GM19351 (cell line): ENCODE data around the gene LDLRAD3.
"Not testable (repeated sequence)": the region's sequence is repeated elsewhere in the genome, so short reads cannot be mapped to it uniquely, and the experiment has no call there.

Experiments used
- ATAC-seq: cut with Tn5 transposase; IDR thresholded peaks from one replicate; pipeline ENCODE4 v1.9.1; 2021; ENCODE audit warnings: mild to moderate bottlenecking, moderate library complexity; ENCODE audit not compliant: unreplicated experiment

The LDLRAD3 gene

DNA sequence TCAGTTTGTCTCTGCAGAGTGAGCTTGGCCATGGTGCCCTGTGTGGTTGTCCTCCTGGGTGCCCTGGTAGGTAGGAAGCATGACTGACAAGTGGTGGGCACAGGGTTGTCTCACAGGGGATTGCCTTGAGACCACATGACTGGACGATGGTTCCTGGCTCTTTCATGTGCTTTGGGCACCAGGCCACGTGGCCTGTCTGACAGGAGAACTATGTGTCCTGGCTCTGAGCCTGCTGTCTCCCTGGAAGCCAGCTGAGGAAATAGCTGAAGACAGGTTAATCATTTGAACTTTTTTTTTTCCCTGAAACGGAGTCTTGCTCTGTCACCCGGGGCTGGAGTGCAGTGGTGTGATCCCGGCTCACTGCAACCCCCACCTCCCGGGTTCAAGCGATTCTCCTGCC is 93.2 kb downstream of the LDLRAD3 start:
- no peak for ATAC-seq

DNA sequence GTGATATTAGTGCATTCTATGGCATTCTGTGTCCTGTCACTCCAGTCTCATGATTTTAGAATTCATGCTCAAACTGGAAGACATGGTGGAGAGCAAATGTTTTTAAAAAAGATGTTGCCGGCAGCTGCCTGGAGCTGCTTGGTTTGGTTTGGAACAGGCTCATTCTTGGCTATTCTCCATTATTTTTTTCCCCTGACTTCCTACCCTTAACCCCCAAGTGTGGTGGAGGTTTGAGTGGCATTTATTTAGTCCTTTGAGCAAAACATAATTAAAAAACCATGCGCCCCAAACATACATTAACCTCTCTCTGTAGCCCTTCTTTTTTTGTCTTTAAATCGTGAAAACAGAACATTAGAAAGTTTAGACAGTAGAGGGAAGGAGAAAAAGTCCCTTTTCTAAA is 94.7 kb downstream of the LDLRAD3 start:
- ATAC-seq, result no peak

GRCh38 chr11:36039471-36039870 is 95.6 kb downstream of the LDLRAD3 start:
- no peak for ATAC-seq

GRCh38 chr11:36041988-36042611 is 98.2 kb downstream of the LDLRAD3 start:
- no peak for ATAC-seq

GRCh38 chr11:36044636-36045035 is 100.8 kb downstream of the LDLRAD3 start:
- ATAC-seq, result no peak

DNA sequence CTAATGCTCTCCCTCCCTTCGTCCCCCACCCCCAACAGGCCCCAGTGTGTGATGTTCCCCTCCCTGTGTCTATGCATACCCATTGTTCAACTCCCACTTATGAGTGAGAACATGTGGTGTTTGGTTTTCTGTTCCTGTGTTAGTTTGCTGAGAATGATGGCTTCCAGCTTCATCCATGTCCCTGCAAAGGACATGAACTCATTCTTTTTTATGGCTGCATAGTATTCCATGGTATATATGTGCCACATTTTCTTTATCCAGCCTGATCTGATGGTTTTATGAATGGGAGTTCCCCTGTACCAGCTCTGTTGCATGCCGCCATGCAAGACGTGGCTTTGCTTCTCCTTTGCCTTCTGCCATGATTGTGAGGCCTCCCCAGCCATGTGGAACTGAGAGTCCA is 102.1 kb downstream of the LDLRAD3 start:
- not testable (repeated sequence) for ATAC-seq

- ATAC-seq, result no peak
Measured at GRCh38 chr11:36046932-36047331, 103.1 kb downstream of the LDLRAD3 start.

GRCh38 chr11:36047344-36047743 is 103.5 kb downstream of the LDLRAD3 start:
- ATAC-seq, result no peak

DNA sequence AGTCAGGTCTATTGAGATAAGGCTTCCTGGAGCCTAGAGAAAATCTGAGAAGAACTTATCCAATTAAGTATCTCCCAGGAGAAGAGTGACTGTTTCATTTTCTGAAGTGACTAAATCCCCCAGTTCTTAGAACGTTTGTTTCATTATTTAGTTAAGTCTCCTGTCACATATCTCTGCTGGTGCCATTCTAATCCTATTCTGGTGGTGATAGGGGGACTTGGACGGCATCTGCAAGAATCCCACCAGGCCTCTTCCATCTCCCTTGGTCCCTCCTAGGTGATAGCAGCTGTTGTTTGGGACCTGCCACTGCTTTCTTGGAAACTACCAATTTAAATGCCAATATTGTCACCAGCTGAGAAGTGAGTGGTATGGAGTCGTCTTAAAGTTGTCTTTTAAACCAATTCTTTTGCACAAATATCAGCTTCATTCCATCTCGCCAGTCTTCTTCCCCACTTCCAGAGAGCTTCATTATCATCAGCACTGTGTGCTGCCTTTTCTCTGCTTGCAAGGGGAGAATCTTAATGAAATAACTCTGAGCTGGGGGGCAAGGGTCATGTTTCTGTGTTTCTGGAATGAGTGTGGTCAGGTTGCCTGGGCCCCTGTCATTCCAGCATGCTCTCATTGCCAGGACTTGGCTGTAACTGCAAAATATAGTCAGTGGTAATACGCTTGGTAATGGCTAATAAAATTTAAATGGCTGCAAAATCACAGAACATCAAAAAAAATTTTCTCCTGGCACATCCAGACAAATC is 104.8 kb downstream of the LDLRAD3 start:
- no peak for ATAC-seq

- ATAC-seq, result no peak
Measured at GRCh38 chr11:36051235-36052144, 107.6 kb downstream of the LDLRAD3 start.

DNA sequence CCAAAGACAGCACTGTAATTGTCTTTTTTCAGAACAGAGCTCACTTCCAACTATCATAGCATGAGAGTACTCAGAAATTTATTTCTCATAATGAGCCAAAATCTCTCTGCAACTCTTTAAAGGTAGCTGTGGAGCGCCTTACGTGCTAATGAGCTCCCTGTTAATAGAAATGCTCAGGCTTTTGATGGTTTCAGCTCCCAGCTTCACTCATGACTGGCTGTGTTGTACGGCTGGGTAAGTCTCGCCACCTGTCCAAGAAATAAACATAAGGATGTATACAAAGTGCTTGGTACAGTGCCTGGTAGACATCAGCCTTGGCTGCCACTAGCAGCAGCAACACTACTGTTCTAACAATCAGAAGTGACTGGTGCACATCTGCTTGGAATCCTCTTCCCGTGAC is 109.4 kb downstream of the LDLRAD3 start:
- ATAC-seq, result no peak

DNA sequence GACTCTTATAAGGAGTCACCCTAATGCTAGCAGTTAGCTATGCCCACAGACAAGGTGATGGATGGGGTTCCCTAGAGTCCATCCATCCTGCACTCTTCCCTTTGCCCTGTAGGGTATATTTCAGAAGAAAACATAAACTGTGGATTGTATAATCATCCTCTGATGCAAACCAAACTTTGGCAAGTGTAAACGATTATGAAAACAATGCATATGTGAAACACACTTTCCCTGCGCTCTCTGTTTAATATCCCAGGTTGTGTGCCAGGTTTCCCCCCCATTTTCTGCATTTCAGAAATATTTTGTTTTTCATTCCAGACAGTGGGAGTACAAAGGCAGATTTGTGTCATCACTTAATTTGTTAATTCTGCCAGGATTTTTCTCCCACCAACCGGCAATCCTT is 110.0 kb downstream of the LDLRAD3 start:
- ATAC-seq, result no peak

DNA sequence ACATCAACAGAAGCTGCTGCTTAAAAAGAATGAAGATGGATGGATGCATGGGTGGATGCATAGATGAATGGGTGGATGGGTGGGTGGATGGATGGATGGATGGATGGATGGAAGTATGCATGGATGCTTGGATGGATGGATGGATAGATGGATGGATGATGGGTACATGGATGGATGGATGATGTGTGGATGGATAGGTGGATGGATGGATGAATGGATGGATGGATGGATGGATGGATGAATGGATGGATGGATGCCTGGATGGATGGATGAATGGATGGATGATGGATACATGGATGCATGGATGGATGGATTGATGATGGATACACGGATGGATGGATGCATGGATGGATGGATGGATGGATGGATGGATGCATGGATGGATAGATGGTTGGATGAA is 110.8 kb downstream of the LDLRAD3 start:
- ATAC-seq, result no peak

- ATAC-seq, result no peak
Measured at GRCh38 chr11:36056160-36056751, 112.4 kb downstream of the LDLRAD3 start.

GRCh38 chr11:36057379-36058042 is 113.6 kb downstream of the LDLRAD3 start:
- ATAC-seq, result no peak

DNA sequence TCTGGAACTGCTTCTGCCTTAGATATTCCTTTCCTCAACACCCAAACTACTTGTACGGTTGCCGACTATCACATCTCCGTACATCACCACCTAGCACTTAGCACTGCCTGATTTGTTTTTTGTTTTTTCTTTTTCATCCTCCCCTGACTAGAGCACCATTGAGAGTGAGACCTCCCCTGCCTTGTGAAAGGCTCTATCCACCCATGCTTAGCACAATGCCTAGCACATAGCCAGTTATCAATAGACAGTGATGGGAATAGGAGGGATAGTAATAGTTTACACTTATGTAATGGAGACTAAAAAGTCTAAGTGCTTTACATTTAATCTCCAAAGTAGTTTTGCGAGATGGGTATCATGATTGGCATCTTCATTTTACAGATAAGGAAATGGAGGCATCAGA is 115.8 kb downstream of the LDLRAD3 start:
- ATAC-seq, result no peak

- ATAC-seq, result no peak
Measured at GRCh38 chr11:36060926-36061325, 117.1 kb downstream of the LDLRAD3 start.

- no peak for ATAC-seq
Measured at GRCh38 chr11:36061471-36061870, 117.6 kb downstream of the LDLRAD3 start.

- no peak for ATAC-seq
Measured at GRCh38 chr11:36062796-36063365, 119.0 kb downstream of the LDLRAD3 start.

GRCh38 chr11:36065436-36065835 is 121.6 kb downstream of the LDLRAD3 start:
- ATAC-seq, result no peak
